Measurements from ENCODE around the gene DNAH10. TPM values are rescaled to one million over a fixed set of nuclear protein-coding genes. Genes with fewer than 3 reads are reported as not detected.

Gene DNAH10
- total and polyA plus RNA-seq, 10 of the 15 experiments (the other 5 are each of a cell fraction or from before 2014, with no cell fraction given), result 0.01 to 0.32 (median 0.06) TPM

DNA sequence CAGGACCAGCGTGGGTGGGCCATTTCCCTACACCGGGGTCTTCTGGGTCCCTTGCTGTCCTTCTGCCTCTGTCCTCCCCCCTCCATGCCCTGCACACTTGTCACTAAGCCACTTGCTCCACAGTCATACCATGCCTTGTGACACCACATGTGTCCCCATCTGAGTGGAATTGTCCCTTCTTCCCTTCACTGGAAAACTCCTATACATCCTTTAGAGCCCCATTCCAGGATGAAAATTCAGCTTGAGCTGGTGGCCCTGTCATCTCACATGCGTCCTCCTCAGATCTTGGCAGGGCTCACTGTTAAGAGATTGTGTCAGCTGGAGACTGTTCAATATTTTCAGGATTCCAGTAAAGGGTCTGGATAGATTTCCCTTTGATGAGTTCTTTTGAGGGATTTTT, 87.4 kb downstream of the DNAH10 start:
- ChIA-PET CTCF (interaction anchor here (0.7 kb wide), 1 partner anchor 135 kb away, joined by 3 read pairs; no protein-coding TSS in a partner anchor), RAD21 (ENCODE audit: unreplicated experiment) (no interaction called here), POLR2A (no interaction called here), SMC1A (ENCODE audit: uncharacterized antibody, unreplicated experiment) (no interaction called here)
- H4K20me1 ChIP-seq (ENCODE audit: control insufficient read depth, insufficient read depth), result no peaks in the 10 kb centered on the region
- H3K4me2 ChIP-seq (ENCODE audit: control insufficient read depth, insufficient read depth), result no peak overlapping the region
- no peak overlapping the region for H3K27ac ChIP-seq (ENCODE audit: control insufficient read depth, insufficient read depth)
- no peaks in the 10 kb centered on the region for H3K36me3 ChIP-seq (ENCODE audit: control insufficient read depth in 2 of 2, insufficient read depth in 2 of 2, low read length in 1 of 2)
- WGBS (ENCODE audit: insufficient coverage, insufficient replicate concordance, low lambda C conversion rate, missing lambda C conversion rate), result 7% methylated on average over 3 of the region's 3 CpGs
- no TSS peak for BruUV-seq (replicated peaks)
- no peaks in the 10 kb centered on the region for H3K4me1 ChIP-seq (ENCODE audit: control insufficient read depth, insufficient read depth, low read length)
- H3K9me3 ChIP-seq (replicated peaks; ENCODE audit: control insufficient read depth, insufficient read depth, low read length), result no peaks in the 10 kb centered on the region
- no peaks in the 10 kb centered on the region; a peak in 1 of 4 replicates for H3K27me3 ChIP-seq (replicated peaks in 1 of 2; ENCODE audit: control insufficient read depth in 2 of 2, insufficient read depth in 2 of 2, low read length in 1 of 2)
- H3K9ac ChIP-seq (ENCODE audit: control insufficient read depth, insufficient read depth, low read length), result no peak overlapping the region
- H2AFZ ChIP-seq (ENCODE audit: control insufficient read depth, low read depth, low read length), result no peak overlapping the region
- FAIRE-seq, result no peak
- intact Hi-C loops (cut with micrococcal nuclease; ENCODE audit: unreplicated experiment), result loop anchor here (10.0 kb wide), 1 partner anchor 215 kb away; the partner anchor contains the start of genes EIF2B1 and GTF2H3
- H3K4me3 ChIP-seq, result no peak overlapping the region
- in situ Hi-C loops (cut with MboI), result no loop called here
- DNase-seq (ENCODE audit: low read depth, low spot score), result no peak
- ATAC-seq, result no peak
- no peaks in the 10 kb centered on the region for H3K79me2 ChIP-seq (ENCODE audit: control insufficient read depth, insufficient read depth, low read length)
- TF ChIP-seq CEBPZ (IDR thresholded peaks at IDR 0.05; ENCODE audit: low read depth, low read length), result no peak
- no peak for TF ChIP-seq RELB (IDR thresholded peaks at IDR 0.05; ENCODE audit: low read depth)
- TF ChIP-seq RCOR1 (conservative IDR thresholded peaks at IDR 0.05; ENCODE audit: low read depth, low read length), result no peak
- TF ChIP-seq MYB (IDR thresholded peaks at IDR 0.05; ENCODE audit: borderline replicate concordance, low read depth, low read length), result no peak
- TF ChIP-seq HDGF (IDR thresholded peaks at IDR 0.05), result no peak
- TF ChIP-seq SREBF2 (IDR thresholded peaks at IDR 0.05; ENCODE audit: low read length), result no peak
- TF ChIP-seq NR2F1 (conservative IDR thresholded peaks at IDR 0.05), result no peak
